Coronary artery (tissue), 2 donors: ENCODE data around the gene PCSK5.

Experiments
- DNase-seq: peaks from one replicate; pipeline ENCODE4 v3.0.0-alpha.2; 2017; ENCODE audit warnings: low spot score
- H3K27ac ChIP-seq, 2 donors: fragments of 200-600 bp; sonication (generic); one replicate each; pipeline ENCODE4 v1.5.1; 2016 to 2019
- H3K4me3 ChIP-seq: fragments of 200-600 bp; sonication (generic); 2 replicates; pipeline ENCODE4 v1.5.1; 2016; ENCODE audit warnings: mild to moderate bottlenecking, moderate library complexity
- TF ChIP-seq, protein P1 (sequence below): fragments of 200-600 bp; sonication (generic); IDR thresholded peaks from one replicate; pipeline ENCODE4 v1.5.1; 2019; ENCODE audit warnings: antibody characterized with exemption

PCSK5 gene

DNA sequence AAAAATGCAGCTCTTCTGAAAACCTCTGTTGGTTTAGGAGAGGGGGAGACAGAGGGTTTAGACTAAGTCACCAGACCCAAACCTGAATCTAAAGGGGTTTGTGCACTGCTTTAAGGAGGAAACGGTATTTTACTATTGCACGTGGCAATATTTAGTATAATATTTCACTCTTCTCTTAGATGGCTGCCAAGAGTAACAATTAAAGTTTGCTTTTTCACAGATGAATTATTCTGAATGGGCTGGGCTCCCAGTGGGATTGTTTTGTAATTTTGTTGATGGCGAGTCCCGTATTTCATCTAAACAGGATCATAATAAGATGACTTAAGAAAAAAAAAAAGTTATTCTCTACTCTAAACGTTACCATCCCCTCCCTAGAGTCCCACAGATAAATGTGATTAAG is 245.4 kb downstream of the PCSK5 start:
- Histone ChIP-seq H3K27ac (no peak overlapping the region), H3K4me3 (no peak overlapping the region)
- DNase-seq = no peak
- TF ChIP-seq, protein P1, sequence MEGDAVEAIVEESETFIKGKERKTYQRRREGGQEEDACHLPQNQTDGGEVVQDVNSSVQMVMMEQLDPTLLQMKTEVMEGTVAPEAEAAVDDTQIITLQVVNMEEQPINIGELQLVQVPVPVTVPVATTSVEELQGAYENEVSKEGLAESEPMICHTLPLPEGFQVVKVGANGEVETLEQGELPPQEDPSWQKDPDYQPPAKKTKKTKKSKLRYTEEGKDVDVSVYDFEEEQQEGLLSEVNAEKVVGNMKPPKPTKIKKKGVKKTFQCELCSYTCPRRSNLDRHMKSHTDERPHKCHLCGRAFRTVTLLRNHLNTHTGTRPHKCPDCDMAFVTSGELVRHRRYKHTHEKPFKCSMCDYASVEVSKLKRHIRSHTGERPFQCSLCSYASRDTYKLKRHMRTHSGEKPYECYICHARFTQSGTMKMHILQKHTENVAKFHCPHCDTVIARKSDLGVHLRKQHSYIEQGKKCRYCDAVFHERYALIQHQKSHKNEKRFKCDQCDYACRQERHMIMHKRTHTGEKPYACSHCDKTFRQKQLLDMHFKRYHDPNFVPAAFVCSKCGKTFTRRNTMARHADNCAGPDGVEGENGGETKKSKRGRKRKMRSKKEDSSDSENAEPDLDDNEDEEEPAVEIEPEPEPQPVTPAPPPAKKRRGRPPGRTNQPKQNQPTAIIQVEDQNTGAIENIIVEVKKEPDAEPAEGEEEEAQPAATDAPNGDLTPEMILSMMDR = no peak

DNA sequence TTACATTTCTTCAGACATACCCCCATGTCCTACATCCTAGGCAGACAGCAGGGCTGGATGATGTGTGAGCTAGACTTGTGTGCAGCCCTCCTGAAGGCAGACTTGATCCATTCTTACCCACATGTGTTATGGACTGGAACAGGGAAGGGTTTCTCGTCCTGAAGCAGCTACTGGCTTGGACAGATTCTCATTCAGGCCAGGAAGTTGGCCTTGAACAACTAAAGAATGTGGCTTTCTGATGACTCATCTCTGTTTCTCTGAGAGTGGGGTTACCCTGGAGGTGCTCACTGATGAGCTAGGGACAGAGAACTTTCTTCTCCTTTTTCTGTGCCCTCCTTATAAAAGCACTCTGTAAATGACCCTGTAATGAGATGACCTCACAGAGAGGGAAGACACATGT is 246.5 kb downstream of the PCSK5 start:
- DNase-seq = no peak
- TF ChIP-seq, protein P1 = no peak
- H3K4me3 ChIP-seq = no peak overlapping the region
- no peak overlapping the region for H3K27ac ChIP-seq

DNA sequence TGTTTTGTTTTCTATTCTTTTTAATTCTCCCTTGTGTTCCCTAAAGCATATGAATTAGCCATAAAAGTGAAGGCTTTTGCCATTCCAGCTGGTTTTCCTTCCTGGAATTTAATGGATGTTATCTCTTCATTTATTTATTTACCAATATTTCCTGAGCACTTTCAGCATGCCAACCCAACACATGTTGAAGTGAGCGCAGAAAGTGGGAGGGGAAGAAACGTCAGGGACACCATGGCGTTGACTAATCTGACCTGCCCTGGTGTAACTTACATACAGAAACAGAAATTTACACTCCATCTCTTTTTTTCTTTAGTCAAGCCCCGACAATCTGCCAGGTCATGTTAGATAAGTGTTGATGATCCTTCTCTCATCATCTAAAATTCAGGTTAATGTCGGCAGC is 247.5 kb downstream of the PCSK5 start:
- TF ChIP-seq, protein P1 = no peak
- no peak for DNase-seq
- Histone ChIP-seq H3K27ac (no peak overlapping the region), H3K4me3 (no peak overlapping the region)

DNA sequence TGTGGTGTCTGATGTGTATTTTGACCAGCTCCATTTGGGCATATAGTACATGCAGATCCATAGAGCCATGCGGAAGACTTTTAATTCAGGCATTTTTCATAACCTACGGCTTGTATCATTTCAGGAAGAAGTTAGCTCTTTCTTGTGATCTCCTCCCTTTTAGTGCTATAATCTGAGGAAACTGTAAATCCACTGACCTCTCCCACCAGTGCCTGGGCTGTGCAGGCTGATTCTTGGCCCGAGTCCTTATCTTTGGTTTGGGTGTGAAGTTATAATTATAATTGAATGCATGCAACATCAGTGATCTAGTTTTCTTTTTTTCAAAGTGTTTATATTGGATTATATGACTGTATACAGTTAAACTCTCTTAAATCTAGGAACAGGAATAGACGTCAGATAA is 247.9 kb downstream of the PCSK5 start:
- Histone ChIP-seq H3K27ac (no peak overlapping the region), H3K4me3 (no peak overlapping the region)
- DNase-seq = no peak
- TF ChIP-seq, protein P1 = no peak

DNA sequence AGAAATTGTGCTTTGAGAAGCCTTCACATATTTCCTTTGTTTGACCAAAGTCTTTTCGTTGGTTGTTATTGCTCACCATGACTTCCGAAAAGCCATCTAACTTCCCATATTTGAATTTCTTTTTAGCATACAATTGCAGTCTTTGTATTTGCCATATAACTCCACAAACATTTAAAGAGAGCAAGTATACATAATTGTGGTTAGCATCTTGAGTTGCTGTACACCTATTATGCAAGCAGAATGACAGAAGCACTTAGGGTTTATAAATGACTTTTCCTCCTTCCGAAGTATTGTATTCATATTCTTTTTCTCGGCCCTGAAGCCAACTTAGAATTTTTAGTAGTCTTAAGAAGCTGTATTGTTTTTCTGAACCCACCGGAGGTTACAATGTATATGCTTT is 253.4 kb downstream of the PCSK5 start:
- no peak overlapping the region for H3K4me3 ChIP-seq
- TF ChIP-seq, protein P1 = no peak
- no peak overlapping the region for H3K27ac ChIP-seq
- DNase-seq = no peak

DNA sequence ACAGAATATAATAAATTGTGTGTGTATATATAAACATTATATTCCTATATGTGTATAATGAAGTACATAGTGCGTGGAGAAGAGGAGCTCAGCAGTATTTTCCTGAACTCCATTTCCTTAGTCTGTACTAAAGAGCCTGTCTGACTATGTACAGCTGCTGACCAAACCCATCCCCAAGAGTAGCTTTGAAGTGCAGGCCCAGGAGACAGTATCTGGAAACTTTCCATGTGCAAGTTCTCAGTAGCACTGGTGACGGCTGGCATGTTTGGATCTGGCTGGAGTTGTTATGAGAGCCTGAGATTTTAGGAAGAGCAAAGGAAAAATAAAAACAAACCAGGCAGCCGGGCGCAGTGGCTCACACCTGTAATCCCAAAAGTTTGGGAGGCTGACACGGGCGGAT is 259.5 kb downstream of the PCSK5 start:
- no peak overlapping the region for H3K4me3 ChIP-seq
- no peak for DNase-seq
- no peak overlapping the region for H3K27ac ChIP-seq
- TF ChIP-seq, protein P1 = no peak

DNA sequence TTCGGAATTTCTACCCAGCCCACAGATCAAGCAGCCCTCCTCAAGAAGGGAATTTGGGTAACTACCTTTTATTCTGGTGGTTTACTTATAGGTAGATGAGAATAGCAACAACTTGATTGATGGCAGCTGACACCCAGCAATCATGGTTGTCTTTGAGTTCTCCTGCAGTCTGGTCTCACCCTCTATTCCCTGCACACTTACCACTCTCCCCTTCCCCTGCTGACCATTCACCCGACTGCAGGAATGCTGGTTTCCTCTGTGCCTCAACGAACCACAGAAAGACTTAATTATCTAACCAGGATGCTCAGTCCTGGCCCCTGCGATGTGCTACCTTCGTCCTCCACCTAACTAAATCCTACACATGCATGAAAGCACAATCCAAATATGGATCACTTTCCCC is 260.8 kb downstream of the PCSK5 start:
- TF ChIP-seq, protein P1 = no peak
- no peak overlapping the region for H3K4me3 ChIP-seq
- DNase-seq = no peak
- H3K27ac ChIP-seq = no peak overlapping the region
